ENCODE data around the gene NAPA.

Gene NAPA

DNA sequence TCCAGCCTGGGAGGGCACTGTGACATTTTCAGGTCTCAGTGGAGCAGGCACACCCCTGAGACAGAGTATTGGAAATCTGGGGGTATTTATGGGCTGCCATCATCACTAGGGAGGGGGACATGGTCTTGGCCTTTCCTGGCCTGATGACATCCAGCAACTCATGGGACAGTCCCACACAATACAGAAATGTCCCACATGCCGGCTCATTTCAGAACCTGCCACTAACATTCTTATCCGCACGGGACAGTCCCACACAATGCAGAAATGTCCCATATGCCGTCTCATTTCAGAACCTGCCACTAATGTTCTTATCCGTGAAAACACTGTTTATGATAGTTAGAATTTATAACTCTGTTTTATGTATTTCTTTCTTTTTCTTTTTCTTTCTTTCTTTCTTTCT, 53.0 kb downstream of the NAPA start:
- no peak overlapping the region for H3K27ac ChIP-seq
- H3K4me1 ChIP-seq (ENCODE audit: control insufficient read depth in 1 of 2, insufficient read depth in 1 of 2, low read depth in 1 of 2, low read length in 1 of 2): no peaks in the 10 kb centered on the region
- H3K9me3 ChIP-seq: no peaks in the 10 kb centered on the region
- H3K4me3 ChIP-seq (ENCODE audit: low read depth in 1 of 2, low read length in 1 of 2): no peak overlapping the region
- H3K36me3 ChIP-seq: no peaks in the 10 kb centered on the region
- peaks cover 83% of the 10 kb centered on the region for H3K27me3 ChIP-seq
- TF ChIP-seq, protein P1, sequence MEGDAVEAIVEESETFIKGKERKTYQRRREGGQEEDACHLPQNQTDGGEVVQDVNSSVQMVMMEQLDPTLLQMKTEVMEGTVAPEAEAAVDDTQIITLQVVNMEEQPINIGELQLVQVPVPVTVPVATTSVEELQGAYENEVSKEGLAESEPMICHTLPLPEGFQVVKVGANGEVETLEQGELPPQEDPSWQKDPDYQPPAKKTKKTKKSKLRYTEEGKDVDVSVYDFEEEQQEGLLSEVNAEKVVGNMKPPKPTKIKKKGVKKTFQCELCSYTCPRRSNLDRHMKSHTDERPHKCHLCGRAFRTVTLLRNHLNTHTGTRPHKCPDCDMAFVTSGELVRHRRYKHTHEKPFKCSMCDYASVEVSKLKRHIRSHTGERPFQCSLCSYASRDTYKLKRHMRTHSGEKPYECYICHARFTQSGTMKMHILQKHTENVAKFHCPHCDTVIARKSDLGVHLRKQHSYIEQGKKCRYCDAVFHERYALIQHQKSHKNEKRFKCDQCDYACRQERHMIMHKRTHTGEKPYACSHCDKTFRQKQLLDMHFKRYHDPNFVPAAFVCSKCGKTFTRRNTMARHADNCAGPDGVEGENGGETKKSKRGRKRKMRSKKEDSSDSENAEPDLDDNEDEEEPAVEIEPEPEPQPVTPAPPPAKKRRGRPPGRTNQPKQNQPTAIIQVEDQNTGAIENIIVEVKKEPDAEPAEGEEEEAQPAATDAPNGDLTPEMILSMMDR (IDR thresholded peaks at IDR 0.05): no peak

DNA sequence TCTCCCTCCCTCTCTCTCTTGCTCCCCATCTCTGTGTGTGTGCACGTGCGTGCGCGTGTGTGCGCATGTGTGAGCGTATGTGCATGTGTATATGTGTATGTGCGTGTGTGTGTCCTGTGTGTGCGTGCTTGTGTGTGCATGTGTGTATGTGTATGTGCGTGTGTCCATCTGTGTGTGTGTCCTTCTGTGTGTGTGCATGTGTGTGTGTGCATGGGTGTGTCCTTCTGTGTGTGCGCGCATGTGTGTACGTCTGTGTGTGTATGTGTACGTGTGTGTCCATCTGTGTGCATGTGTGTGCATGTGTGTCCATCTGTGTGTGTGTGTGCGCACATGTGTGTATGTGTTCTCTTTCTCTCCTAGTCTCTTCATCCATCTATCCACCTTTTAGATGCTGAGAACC, 55.4 kb downstream of the NAPA start:
- H3K4me3 ChIP-seq (ENCODE audit: low read depth in 1 of 2, low read length in 1 of 2): no peak overlapping the region
- no peaks in the 10 kb centered on the region for H3K4me1 ChIP-seq (ENCODE audit: control insufficient read depth in 1 of 2, insufficient read depth in 1 of 2, low read depth in 1 of 2, low read length in 1 of 2)
- no peak overlapping the region for H3K27ac ChIP-seq
- no peaks in the 10 kb centered on the region for H3K36me3 ChIP-seq
- H3K27me3 ChIP-seq: peaks cover 83% of the 10 kb centered on the region
- TF ChIP-seq, protein P1 (IDR thresholded peaks at IDR 0.05): no peak
- H3K9me3 ChIP-seq: no peaks in the 10 kb centered on the region

- TF ChIP-seq, protein P1 (IDR thresholded peaks at IDR 0.05): no peak
- H3K27me3 ChIP-seq: peaks cover 83% of the 10 kb centered on the region
- no peaks in the 10 kb centered on the region for H3K9me3 ChIP-seq
- no peak overlapping the region for H3K4me3 ChIP-seq (ENCODE audit: low read depth in 1 of 2, low read length in 1 of 2)
- H3K27ac ChIP-seq: no peak overlapping the region
- H3K4me1 ChIP-seq (ENCODE audit: control insufficient read depth in 1 of 2, insufficient read depth in 1 of 2, low read depth in 1 of 2, low read length in 1 of 2): no peaks in the 10 kb centered on the region
- no peaks in the 10 kb centered on the region for H3K36me3 ChIP-seq
Measured at GRCh38 chr19:47458672-47459071, 56.2 kb downstream of the NAPA start.

- Histone ChIP-seq H3K27me3 (peaks cover 99% of the 10 kb centered on the region), H3K9me3 (no peaks in the 10 kb centered on the region), H3K27ac (no peak overlapping the region), H3K4me1 (ENCODE audit: control insufficient read depth in 1 of 2, insufficient read depth in 1 of 2, low read depth in 1 of 2, low read length in 1 of 2) (no peaks in the 10 kb centered on the region), H3K36me3 (no peaks in the 10 kb centered on the region), H3K4me3 (ENCODE audit: low read depth in 1 of 2, low read length in 1 of 2) (no peak overlapping the region)
- TF ChIP-seq, protein P1 (IDR thresholded peaks at IDR 0.05): no peak
Measured at GRCh38 chr19:47456721-47457474, 58.0 kb downstream of the NAPA start.

DNA sequence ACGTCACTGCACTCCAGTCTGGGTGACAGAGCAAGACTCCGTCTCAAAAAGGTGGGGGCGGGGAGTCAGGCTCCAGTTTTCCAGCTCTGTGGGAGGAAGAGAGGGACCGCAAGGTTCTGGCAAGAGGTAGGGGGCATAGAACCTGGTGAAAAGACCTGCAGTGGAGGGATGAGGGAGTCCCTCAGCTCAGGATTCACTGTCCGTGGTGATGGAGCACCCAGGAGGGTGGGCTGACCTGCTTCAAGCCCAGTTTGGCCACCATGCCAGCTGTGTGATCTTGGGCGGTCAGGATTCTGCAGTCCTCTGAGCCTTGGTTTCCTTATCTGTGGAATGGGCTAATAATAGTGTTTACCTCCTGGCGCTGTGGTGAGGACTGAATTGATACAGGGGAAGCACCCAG, 64.4 kb downstream of the NAPA start:
- TF ChIP-seq, protein P1 (IDR thresholded peaks at IDR 0.05): no peak
- peaks cover 99% of the 10 kb centered on the region for H3K27me3 ChIP-seq
- peaks cover 6% of the 10 kb centered on the region for H3K9me3 ChIP-seq
- H3K4me1 ChIP-seq (ENCODE audit: control insufficient read depth in 1 of 2, insufficient read depth in 1 of 2, low read depth in 1 of 2, low read length in 1 of 2): peaks cover 6 to 10% of the 10 kb centered on the region in 2 experiments
- no peaks in the 10 kb centered on the region for H3K36me3 ChIP-seq
- no peak overlapping the region for H3K4me3 ChIP-seq (ENCODE audit: low read depth in 1 of 2, low read length in 1 of 2)
- no peak overlapping the region for H3K27ac ChIP-seq

All from neutrophil (primary cell).